HEK293T (cell line): ENCODE data around the gene DUSP22.

Experiments
- CTCF ChIA-PET: fragments of 350-600 bp; formaldehyde crosslinking; extraction: SDS; loops from one replicate; lab custom pipeline; 2021; ENCODE audit warnings: antibody characterized with exemption, inconsistent platforms; lab: Yijun Ruan, JAX
- POLR2A ChIA-PET: fragments of 350-600 bp; formaldehyde crosslinking; extraction: SDS; loops from one replicate; lab custom pipeline; 2020; ENCODE audit warnings: antibody characterized with exemption, inconsistent platforms; lab: Yijun Ruan, JAX
- DNase-seq: peaks from one replicate; pipeline ENCODE4 v3.0.0; 2012; ENCODE audit warnings: mixed read lengths; ENCODE audit errors: extremely low spot score
- ARNT ChIP-seq: fragments of 450-650 bp; IDR thresholded peaks from 2 replicates; pipeline ENCODE4 v1.6.1; 2017; ENCODE audit warnings: mild to moderate bottlenecking
- BHLHE40 ChIP-seq: fragments of 450-650 bp; IDR thresholded peaks from 2 replicates; pipeline ENCODE4 v1.6.1; 2016; ENCODE audit warnings: mild to moderate bottlenecking, moderate library complexity, borderline replicate concordance
- CTBP1 ChIP-seq: fragments of 450-650 bp; IDR thresholded peaks from 2 replicates; pipeline ENCODE4 v1.6.1; 2016; ENCODE audit warnings: borderline replicate concordance
- ELF4 ChIP-seq: fragments of 450-650 bp; IDR thresholded peaks from 2 replicates; pipeline ENCODE4 v1.6.1; 2017; ENCODE audit warnings: antibody characterized with exemption
- FOXA1 ChIP-seq: fragments of 450-650 bp; IDR thresholded peaks from 2 replicates; pipeline ENCODE4 v1.6.1; 2016; ENCODE audit warnings: mild to moderate bottlenecking
- FOXK2 ChIP-seq: fragments of 450-650 bp; IDR thresholded peaks from 2 replicates; pipeline ENCODE4 v1.6.1; 2016; ENCODE audit warnings: mild to moderate bottlenecking
- FOXM1 ChIP-seq: fragments of 450-650 bp; IDR thresholded peaks from 2 replicates; pipeline ENCODE4 v1.6.1; 2017; ENCODE audit warnings: mild to moderate bottlenecking, borderline replicate concordance
- HDGF ChIP-seq: fragments of 450-650 bp; IDR thresholded peaks from 2 replicates; pipeline ENCODE4 v1.6.1; 2017; ENCODE audit warnings: antibody characterized with exemption, borderline replicate concordance
- L3MBTL2 ChIP-seq: fragments of 450-650 bp; conservative IDR thresholded peaks from 2 replicates; pipeline ENCODE4 v1.6.1; 2016; ENCODE audit warnings: mild to moderate bottlenecking
- LEF1 ChIP-seq: fragments of 450-650 bp; IDR thresholded peaks from 2 replicates; pipeline ENCODE4 v1.6.1; 2017; ENCODE audit warnings: mild to moderate bottlenecking, borderline replicate concordance
- NFRKB ChIP-seq: fragments of 450-650 bp; IDR thresholded peaks from 2 replicates; pipeline ENCODE4 v1.6.1; 2016; ENCODE audit warnings: mild to moderate bottlenecking, moderate library complexity
- SP1 ChIP-seq: fragments of 450-650 bp; IDR thresholded peaks from 2 replicates; pipeline ENCODE4 v1.6.1; 2017
- SUZ12 ChIP-seq: fragments of 450-650 bp; IDR thresholded peaks from 2 replicates; pipeline ENCODE4 v1.6.1; 2016; ENCODE audit warnings: mild to moderate bottlenecking
- TARDBP ChIP-seq: fragments of 450-650 bp; IDR thresholded peaks from 2 replicates; pipeline ENCODE4 v1.6.1; 2016
- ZNF384 ChIP-seq: fragments of 450-650 bp; IDR thresholded peaks from 2 replicates; pipeline ENCODE4 v1.6.1; 2016
- TF ChIP-seq, protein P1 (sequence below): fragments of 450-650 bp; IDR thresholded peaks from 2 replicates; pipeline ENCODE4 v1.6.1; 2016

DUSP22 gene

DNA sequence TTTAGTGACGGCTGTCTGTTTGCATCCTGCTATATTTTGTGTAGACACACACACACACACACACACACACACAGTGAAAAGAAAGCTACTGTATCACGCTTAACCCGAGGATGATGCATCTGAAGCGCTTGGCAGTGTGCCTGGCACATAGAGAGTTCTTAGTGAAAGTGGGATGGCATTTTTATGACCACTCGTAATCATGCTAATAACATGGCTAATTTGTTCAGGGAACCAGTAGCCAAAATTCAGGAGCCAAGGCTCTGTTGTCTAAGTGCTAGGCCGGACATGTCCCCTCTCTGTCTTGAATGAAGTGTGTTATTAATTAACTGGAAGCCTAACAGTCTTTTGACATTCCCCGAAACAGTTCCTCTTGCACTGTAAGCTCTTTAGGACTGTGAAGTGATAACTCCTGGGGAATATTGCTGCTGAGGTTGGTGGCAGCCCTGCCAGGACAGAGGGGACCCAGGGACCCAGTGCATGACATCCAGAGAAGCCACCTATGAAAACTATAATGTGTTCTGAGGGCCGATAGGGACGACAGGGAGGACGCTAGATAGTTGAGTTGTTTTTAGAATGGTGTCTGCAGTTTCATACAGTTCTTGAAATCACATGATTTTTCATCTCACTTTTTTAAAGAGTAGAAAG is 54.2 kb downstream of the DUSP22 start:
- ChIA-PET CTCF (no interaction called here), POLR2A (no interaction called here)
- no peak for DNase-seq
- TF ChIP-seq FOXM1 (no peak), HDGF (no peak), LEF1 (no peak), BHLHE40 (no peak), SUZ12 (no peak), CTBP1 (no peak), L3MBTL2 (no peak), NFRKB (no peak)

DNA sequence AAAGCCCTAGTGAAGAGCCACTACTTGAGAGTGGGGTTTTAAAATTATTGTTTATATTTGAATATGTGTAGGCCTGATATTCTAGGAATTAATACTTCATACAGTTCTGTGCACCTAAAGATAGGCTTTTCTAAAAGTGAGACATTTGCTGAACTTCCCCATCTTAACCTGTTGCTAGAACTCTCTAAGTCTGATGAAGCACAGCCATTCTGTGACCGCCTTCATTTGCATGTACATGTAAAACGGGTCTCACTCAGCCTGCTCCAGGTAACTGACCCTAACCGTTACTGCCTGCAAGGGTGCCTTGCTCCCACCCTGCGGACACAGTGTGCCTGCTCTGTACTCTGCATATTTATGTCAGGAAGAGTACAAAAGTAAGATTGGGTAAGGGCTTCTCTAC is 54.9 kb downstream of the DUSP22 start:
- no peak for DNase-seq
- ChIA-PET POLR2A (no interaction called here), CTCF (interaction anchor here (0.7 kb wide), 1 partner anchor 158 kb away, joined by 3 read pairs; no protein-coding TSS in a partner anchor)
- TF ChIP-seq SP1, result no peak
- no peak for TF ChIP-seq NFRKB
- TF ChIP-seq ARNT, result no peak
- no peak for TF ChIP-seq CTBP1
- TF ChIP-seq ZNF384, result no peak
- TF ChIP-seq, protein P1, sequence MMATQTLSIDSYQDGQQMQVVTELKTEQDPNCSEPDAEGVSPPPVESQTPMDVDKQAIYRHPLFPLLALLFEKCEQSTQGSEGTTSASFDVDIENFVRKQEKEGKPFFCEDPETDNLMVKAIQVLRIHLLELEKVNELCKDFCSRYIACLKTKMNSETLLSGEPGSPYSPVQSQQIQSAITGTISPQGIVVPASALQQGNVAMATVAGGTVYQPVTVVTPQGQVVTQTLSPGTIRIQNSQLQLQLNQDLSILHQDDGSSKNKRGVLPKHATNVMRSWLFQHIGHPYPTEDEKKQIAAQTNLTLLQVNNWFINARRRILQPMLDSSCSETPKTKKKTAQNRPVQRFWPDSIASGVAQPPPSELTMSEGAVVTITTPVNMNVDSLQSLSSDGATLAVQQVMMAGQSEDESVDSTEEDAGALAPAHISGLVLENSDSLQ, result no peak
- no peak for TF ChIP-seq HDGF
- TF ChIP-seq ELF4, result no peak
- no peak for TF ChIP-seq BHLHE40
- TF ChIP-seq FOXM1, result no peak
- TF ChIP-seq SUZ12, result no peak
- TF ChIP-seq L3MBTL2, result no peak
- no peak for TF ChIP-seq TARDBP

DNA sequence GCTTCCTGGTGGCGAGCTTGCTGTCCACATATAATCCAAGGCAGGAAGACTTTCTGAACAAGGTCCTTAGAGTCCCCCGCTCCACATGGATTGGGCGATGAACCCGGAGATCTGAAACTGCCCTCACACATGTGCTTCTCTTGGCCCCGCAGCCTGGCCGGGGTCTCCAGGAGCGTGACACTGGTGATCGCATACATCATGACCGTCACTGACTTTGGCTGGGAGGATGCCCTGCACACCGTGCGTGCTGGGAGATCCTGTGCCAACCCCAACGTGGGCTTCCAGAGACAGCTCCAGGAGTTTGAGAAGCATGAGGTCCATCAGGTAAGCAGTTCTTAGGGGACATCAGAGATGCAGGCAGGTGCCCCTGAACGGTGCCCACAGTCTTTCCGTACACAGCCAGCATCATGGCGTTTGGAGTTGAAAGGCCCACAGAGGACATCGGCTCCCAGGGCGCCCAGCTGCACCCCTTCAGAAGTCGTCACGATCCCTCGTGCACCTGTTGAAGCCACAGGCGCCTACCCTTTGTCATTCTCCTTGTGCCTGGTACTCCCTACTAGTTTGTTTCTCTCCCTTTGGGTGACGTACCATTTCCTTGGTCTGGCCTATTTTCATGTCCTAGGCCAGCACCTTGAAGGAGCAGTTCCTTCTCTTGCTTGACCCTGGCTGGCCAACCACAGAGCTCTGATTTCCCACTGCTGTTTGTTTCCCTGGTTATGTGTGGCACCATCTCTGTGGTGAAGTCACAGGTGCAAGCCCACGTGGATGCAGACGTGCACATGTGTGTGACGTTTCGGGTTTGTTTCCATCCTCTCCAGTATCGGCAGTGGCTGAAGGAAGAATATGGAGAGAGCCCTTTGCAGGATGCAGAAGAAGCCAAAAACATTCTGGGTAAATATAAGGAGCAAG is 55.9 kb downstream of the DUSP22 start:
- TF ChIP-seq, protein P1, result no peak
- TF ChIP-seq L3MBTL2, result no peak
- no peak for TF ChIP-seq SUZ12
- no peak for TF ChIP-seq FOXM1
- TF ChIP-seq ELF4, result no peak
- TF ChIP-seq LEF1, result no peak
- TF ChIP-seq FOXA1, result no peak
- no peak for TF ChIP-seq FOXK2
- CTCF ChIA-PET, result interaction anchor here (0.7 to 1.0 kb wide), 2 partner anchors 12 to 159 kb away, joined by 3 read pairs; no protein-coding TSS in a partner anchor
- POLR2A ChIA-PET, result no interaction called here
- no peak for DNase-seq

DNA sequence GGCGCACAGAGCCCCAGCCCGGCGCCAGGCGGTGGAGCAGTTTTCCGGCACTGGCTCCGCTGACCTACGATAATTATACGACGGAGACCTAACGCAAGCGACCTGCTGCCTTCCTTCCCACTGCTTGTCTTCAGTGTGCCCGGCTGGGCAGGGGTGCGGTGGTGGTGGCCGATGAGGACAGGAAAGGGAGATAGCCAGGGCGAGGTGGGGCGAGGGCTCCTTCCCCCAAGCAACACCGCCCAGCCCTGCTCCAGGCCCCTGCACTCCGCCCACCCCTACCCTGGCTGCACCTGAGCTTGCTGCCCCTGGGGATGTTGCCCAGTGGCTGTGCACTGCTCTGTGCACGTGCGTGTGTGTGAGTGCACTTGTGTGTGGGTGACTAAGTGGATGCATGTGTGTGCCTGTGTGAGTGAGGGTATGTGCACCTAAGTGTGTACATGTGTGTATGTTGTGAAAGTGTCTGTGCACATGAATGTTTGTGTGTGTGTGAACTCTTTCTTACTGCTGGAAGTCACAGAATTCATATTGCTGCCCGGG is 56.6 kb downstream of the DUSP22 start:
- POLR2A ChIA-PET, result no interaction called here
- no peak for DNase-seq
- no peak for TF ChIP-seq TARDBP
- CTCF ChIA-PET, result interaction anchor here (1.0 kb wide), 1 partner anchor 13 kb away, joined by 3 read pairs; no protein-coding TSS in a partner anchor

GRCh38 chr6:349491-349921 is 57.2 kb downstream of the DUSP22 start:
- ChIA-PET POLR2A (no interaction called here), CTCF (interaction anchor here (1.0 kb wide), 1 partner anchor 13 kb away, joined by 3 read pairs; no protein-coding TSS in a partner anchor)
- TF ChIP-seq TARDBP (no peak), SUZ12 (no peak), NFRKB (no peak), CTBP1 (no peak), SP1 (no peak), LEF1 (no peak), ELF4 (no peak), FOXK2 (no peak), FOXA1 (no peak), HDGF (no peak), FOXM1 (no peak), ARNT (no peak), L3MBTL2 (no peak), ZNF384 (no peak)
- TF ChIP-seq, protein P1, result no peak

DNA sequence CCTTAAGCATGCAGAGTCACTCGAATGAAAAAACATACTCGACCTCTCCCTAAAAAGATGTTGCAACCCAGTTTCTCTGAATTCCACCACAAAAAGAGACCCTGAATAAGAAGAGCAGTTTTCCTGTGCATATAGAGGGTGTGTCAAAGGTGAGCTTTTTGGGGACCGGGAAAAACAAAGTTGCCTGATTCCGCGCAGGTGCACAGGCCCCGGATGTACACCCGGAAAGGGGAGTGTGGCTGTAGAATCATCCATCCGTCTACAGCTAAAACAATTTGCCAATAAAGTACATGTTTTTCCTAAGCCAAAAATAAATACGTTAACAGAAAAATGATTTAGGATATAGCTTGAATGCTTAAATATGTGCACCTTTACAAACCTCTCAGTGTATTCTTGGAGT is 58.1 kb downstream of the DUSP22 start:
- TF ChIP-seq ELF4, result no peak
- no peak for TF ChIP-seq LEF1
- no peak for TF ChIP-seq CTBP1
- TF ChIP-seq TARDBP, result no peak
- TF ChIP-seq BHLHE40, result no peak
- TF ChIP-seq, protein P1, result no peak
- TF ChIP-seq SP1, result no peak
- TF ChIP-seq L3MBTL2, result no peak
- TF ChIP-seq ARNT, result no peak
- TF ChIP-seq FOXM1, result no peak
- TF ChIP-seq FOXA1, result no peak
- no peak for TF ChIP-seq FOXK2
- no peak for TF ChIP-seq SUZ12
- no peak for TF ChIP-seq HDGF
- no peak for TF ChIP-seq ZNF384
- no peak for TF ChIP-seq NFRKB
- POLR2A ChIA-PET, result no interaction called here
- no peak for DNase-seq
- CTCF ChIA-PET, result no interaction called here

More at GRCh38 chr6:349491-349921, 57.2 kb downstream of the DUSP22 start:
- no peak for DNase-seq
